ENCODE data around the gene BRD4.

- TF ChIP-seq CTCF (IDR thresholded peaks at IDR 0.05), result no peak
- no peak for TF ChIP-seq POLR2A (IDR thresholded peaks at IDR 0.05)
- no peak for TF ChIP-seq POLR2AphosphoS5 (IDR thresholded peaks at IDR 0.05)
These were observed 86.8 kb downstream of the BRD4 start for GRCh38 chr19:15245370-15246197.

Data from suprapubic skin (tissue), 4 donors.